Breast epithelium (tissue), 4 donors: ENCODE results near the gene MICALL2. TPM values are rescaled to one million over a fixed set of nuclear protein-coding genes. Genes with fewer than 3 reads are reported as not detected.

ENCODE experiments used
- DNase-seq, 2 donors: peaks; one replicate each; pipeline ENCODE4 v3.0.0-alpha.2; 2019; ENCODE audit warnings: low spot score in 2 of 2
- H3K27ac ChIP-seq, 2 donors: fragments of 200-600 bp; sonication (generic) in 1 of 2; one replicate each; pipeline ENCODE4 v1.5.1; 2016 to 2019; ENCODE audit warnings: mild to moderate bottlenecking in 1 of 2
- H3K27me3 ChIP-seq, 2 donors: fragments of 200-600 bp; sonication (generic) in 1 of 2; one replicate each; pipeline versions ENCODE4 v1.5.1 to v1.6.0; 2017 to 2019; ENCODE audit warnings: control low read depth in 1 of 2, mild to moderate bottlenecking in 1 of 2
- H3K36me3 ChIP-seq: fragments of 200-600 bp; one replicate; pipeline ENCODE4 v1.5.1; 2019
- H3K4me1 ChIP-seq, 2 donors: fragments of 200-600 bp; sonication (generic); one replicate each; pipeline ENCODE4 v1.5.1; 2016 to 2019; ENCODE audit warnings: control low read depth in 1 of 2
- H3K4me3 ChIP-seq, 3 donors: fragments of 200-600 bp; sonication (generic); 1 replicate in 2 of 3; 2 replicates in 1 of 3; pipeline ENCODE4 v1.5.1; 2016 to 2019; ENCODE audit warnings: mild to moderate bottlenecking in 3 of 3, moderate library complexity in 2 of 3
- H3K9me3 ChIP-seq, 2 donors: fragments of 200-600 bp; sonication (generic) in 1 of 2; one replicate each; pipeline ENCODE4 v1.5.1; 2016 to 2019; ENCODE audit warnings: control low read depth in 1 of 2
- POLR2A ChIP-seq: fragments of 450-650 bp; IDR thresholded peaks from one replicate; pipeline ENCODE4 v1.6.1; 2016; ENCODE audit warnings: antibody characterized with exemption, mild to moderate bottlenecking, moderate library complexity
- POLR2AphosphoS5 ChIP-seq, 3 donors: sonication (generic); formaldehyde crosslinking; IDR thresholded peaks; one replicate each; pipeline ENCODE4 v1.6.1; 2017; ENCODE audit warnings: antibody characterized with exemption in 3 of 3
- intact Hi-C: fragments of 100-400 bp; cut with DNase I; formaldehyde crosslinking; loops from one replicate; pipeline ENCODE4 v1.15.1; 2023; ENCODE audit warnings: low total_unique reads
- total RNA-seq, 3 donors: library from RNA; depleted of rRNA; stranded (reverse); fragments of >200 nt; gene quantifications; one replicate each; pipeline ENCODE4 v1.1.0, GENCODE V29; 2016
- TF ChIP-seq, protein P1 (sequence below), 3 donors: fragments of 450-650 bp; IDR thresholded peaks; one replicate each; pipeline ENCODE4 v1.5.1; 2016 to 2017; ENCODE audit warnings: antibody characterized with exemption in 3 of 3, mild to moderate bottlenecking in 3 of 3, moderate library complexity in 3 of 3

Gene MICALL2
- total RNA-seq, 3 donors from 2014 or later: 4.0 to 20.0 (median 15.8) TPM

- TF ChIP-seq POLR2AphosphoS5 (IDR thresholded peaks at IDR 0.05) (no peak), POLR2A (no peak)
- TF ChIP-seq, protein P1, sequence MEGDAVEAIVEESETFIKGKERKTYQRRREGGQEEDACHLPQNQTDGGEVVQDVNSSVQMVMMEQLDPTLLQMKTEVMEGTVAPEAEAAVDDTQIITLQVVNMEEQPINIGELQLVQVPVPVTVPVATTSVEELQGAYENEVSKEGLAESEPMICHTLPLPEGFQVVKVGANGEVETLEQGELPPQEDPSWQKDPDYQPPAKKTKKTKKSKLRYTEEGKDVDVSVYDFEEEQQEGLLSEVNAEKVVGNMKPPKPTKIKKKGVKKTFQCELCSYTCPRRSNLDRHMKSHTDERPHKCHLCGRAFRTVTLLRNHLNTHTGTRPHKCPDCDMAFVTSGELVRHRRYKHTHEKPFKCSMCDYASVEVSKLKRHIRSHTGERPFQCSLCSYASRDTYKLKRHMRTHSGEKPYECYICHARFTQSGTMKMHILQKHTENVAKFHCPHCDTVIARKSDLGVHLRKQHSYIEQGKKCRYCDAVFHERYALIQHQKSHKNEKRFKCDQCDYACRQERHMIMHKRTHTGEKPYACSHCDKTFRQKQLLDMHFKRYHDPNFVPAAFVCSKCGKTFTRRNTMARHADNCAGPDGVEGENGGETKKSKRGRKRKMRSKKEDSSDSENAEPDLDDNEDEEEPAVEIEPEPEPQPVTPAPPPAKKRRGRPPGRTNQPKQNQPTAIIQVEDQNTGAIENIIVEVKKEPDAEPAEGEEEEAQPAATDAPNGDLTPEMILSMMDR (IDR thresholded peaks at IDR 0.05): no peak
- Histone ChIP-seq H3K27me3 (no peaks in the 10 kb centered on the region), H3K4me1 (peaks cover 5 to 9% of the 10 kb centered on the region in 2 donors), H3K4me3 (peak overlapping the region in 1 of 3 donors; percentile 11), H3K9me3 (no peaks in the 10 kb centered on the region), H3K27ac (no peak overlapping the region), H3K36me3 (no peaks in the 10 kb centered on the region)
- no peak for DNase-seq
- intact Hi-C loops: no loop called here
Measured at GRCh38 chr7:1452205-1452604, 7.1 kb downstream of the MICALL2 start.

DNA sequence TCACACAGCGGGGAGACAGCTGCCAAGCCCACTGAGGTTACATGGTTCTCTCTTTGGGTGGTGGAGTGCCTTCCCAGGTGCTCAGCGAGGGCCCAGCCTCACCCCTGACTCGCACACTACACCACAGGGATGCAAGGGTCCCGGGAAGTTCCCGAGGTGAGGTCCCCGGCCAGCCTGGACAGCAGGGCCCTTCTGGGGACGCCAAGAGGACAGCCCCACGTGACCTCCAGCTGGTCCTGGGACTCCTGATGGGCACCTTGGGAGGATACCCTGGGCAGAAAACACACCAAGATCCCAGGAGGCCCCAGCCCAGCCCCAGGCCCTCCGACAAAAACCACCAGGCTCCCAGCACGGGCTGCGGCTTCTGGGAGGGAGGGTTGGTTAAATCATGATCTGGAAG, 8.3 kb downstream of the MICALL2 start:
- intact Hi-C loops: no loop called here

GRCh38 chr7:1450431-1450830, 8.8 kb downstream of the MICALL2 start:
- DNase-seq: no peak
- intact Hi-C loops: no loop called here
- H3K27ac ChIP-seq: no peak overlapping the region
- H3K36me3 ChIP-seq: no peaks in the 10 kb centered on the region
- no peaks in the 10 kb centered on the region for H3K9me3 ChIP-seq
- no peaks in the 10 kb centered on the region for H3K27me3 ChIP-seq
- H3K4me3 ChIP-seq: no peak overlapping the region
- H3K4me1 ChIP-seq: peaks cover 5 to 9% of the 10 kb centered on the region in 2 donors
- TF ChIP-seq, protein P1 (IDR thresholded peaks at IDR 0.05): no peak
- no peak for TF ChIP-seq POLR2A
- no peak for TF ChIP-seq POLR2AphosphoS5 (IDR thresholded peaks at IDR 0.05)

More for the DNA sequence above, 8.3 kb downstream of the MICALL2 start:
- peaks cover 5 to 9% of the 10 kb centered on the region in 2 donors for H3K4me1 ChIP-seq
- no peaks in the 10 kb centered on the region for H3K36me3 ChIP-seq
- no peaks in the 10 kb centered on the region for H3K9me3 ChIP-seq
- no peak overlapping the region for H3K4me3 ChIP-seq
- no peak for DNase-seq
- no peaks in the 10 kb centered on the region for H3K27me3 ChIP-seq
- H3K27ac ChIP-seq: no peak overlapping the region
- TF ChIP-seq, protein P1 (IDR thresholded peaks at IDR 0.05): no peak
- TF ChIP-seq POLR2A (no peak), POLR2AphosphoS5 (IDR thresholded peaks at IDR 0.05) (no peak)

DNA sequence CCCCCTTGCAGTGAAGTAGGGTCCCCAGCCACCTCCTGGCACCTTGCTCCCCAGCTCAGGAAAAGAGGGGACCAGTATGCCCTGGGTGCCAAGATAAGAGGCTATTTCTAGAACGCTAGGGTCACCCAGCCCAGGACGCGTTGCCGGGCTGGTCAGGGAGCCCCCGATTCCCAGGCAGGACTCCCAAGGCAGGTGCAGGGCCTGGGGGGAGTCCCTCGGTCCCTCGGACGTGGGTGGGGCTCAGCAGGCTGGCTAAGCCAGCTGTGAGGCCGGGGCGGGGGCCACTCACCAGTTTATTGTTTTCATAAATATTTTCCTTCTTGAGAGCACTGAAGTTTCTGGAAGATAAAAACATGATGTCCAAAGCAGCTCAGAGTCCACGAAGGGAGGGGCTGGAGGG, 9.3 kb downstream of the MICALL2 start:
- H3K27ac ChIP-seq: no peak overlapping the region
- no peak for TF ChIP-seq POLR2A
- TF ChIP-seq, protein P1 (IDR thresholded peaks at IDR 0.05): no peak
- TF ChIP-seq POLR2AphosphoS5 (IDR thresholded peaks at IDR 0.05): no peak

DNA sequence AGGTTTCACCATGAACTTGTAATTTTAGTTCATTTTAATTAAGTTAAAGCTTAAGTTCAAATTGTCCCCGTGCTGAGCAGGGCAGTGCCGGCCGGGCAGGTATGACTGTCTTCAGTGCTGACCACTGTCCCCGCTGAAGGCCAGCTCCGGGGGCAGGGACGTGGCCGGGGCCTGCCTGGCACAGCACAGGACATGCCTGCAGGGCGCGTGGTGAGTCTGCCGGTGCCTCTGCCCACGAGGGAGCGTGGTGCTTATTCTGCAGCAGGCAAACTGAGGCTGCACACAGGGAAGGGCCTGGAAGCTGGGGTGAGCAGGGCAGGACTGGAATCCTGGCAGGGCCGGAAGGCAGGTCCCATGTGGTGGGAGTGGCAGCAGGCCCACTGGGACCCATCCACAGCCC, 9.8 kb downstream of the MICALL2 start:
- intact Hi-C loops: no loop called here
- H3K4me1 ChIP-seq: peaks cover 2 to 4% of the 10 kb centered on the region in 2 donors
- DNase-seq: no peak

More for the DNA sequence above, 9.3 kb downstream of the MICALL2 start:
- H3K4me3 ChIP-seq: no peak overlapping the region
- intact Hi-C loops: no loop called here
- H3K36me3 ChIP-seq: no peaks in the 10 kb centered on the region
- no peak for DNase-seq
- H3K9me3 ChIP-seq: no peaks in the 10 kb centered on the region
- H3K4me1 ChIP-seq: peaks cover 5 to 7% of the 10 kb centered on the region in 2 donors
- no peaks in the 10 kb centered on the region for H3K27me3 ChIP-seq

More for the DNA sequence above, 9.8 kb downstream of the MICALL2 start:
- no peak overlapping the region for H3K4me3 ChIP-seq
- no peaks in the 10 kb centered on the region for H3K27me3 ChIP-seq
- TF ChIP-seq POLR2AphosphoS5 (IDR thresholded peaks at IDR 0.05): no peak
- TF ChIP-seq, protein P1 (IDR thresholded peaks at IDR 0.05): no peak
- H3K36me3 ChIP-seq: no peaks in the 10 kb centered on the region
- H3K9me3 ChIP-seq: no peaks in the 10 kb centered on the region
- H3K27ac ChIP-seq: no peak overlapping the region
